GM18858 (cell line): ENCODE data around the gene MYH10.

Experiments used
- ATAC-seq: cut with Tn5 transposase; IDR thresholded peaks from one replicate; pipeline ENCODE4 v1.9.1; 2021; ENCODE audit not compliant: unreplicated experiment

The MYH10 gene

DNA sequence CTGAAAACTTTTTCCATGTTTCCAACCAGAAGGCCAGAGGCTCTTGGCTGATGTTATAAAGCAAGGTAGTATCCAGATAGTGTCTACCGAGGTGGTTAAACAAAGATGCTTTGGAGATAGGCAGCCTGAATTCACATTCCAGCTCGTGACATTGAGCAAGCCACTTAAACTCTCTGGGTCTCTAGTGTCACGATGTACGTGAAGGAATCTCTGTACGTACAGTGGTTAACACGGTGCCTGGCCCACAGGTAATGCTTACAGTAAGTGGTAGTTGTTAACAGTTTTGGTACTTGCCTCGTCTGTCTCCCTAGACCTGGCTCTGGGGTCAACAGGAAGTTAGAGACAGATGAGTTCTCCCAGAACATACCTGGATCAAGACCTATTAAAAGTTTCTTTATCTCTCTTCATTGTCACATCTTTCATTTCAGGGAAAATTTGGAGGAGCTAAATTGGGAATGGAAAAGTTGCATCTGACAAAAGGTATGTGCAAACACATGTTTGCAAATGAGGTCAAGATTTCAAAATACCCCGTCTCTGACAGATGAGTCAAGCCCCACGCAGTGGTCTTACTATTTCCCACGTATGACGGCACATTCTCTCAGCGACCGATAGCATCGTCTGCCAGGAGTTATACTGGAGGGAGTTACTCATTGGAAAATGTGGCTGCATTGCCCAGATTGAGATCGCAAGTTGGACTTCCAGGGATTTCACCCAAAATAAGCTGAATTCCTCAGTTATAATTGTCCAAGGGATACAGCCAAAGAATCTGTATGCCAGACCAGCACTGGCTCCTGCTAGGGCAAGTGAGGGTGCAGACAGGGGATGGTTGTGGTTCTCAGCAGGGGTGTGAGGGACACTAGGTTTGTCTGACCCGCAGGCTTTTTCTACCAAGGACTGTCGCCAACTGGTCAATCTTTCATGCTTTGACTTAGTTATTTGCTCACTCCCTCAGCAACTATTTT lies 18.9 kb upstream of the MYH10 start:
- ATAC-seq: no peak

DNA sequence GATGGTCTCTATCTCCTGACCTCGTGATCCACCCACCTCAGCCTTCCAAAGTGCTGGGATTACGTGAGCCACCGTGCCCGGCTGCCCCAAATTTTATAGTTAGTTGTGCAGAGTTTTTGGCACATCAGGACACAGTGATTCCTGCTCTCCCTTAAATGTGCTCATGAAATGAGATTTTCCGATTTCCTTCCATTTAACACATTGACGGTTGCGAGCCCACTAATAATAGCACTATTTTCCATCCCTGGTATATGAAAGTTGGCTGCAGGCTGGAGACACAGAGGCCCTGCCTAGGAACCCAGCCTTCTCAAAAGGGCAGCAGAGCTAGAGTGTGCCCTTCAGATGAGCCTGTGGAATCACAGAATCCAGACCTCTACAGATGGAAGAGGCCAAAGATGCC lies 17.4 kb upstream of the MYH10 start:
- ATAC-seq: no peak

DNA sequence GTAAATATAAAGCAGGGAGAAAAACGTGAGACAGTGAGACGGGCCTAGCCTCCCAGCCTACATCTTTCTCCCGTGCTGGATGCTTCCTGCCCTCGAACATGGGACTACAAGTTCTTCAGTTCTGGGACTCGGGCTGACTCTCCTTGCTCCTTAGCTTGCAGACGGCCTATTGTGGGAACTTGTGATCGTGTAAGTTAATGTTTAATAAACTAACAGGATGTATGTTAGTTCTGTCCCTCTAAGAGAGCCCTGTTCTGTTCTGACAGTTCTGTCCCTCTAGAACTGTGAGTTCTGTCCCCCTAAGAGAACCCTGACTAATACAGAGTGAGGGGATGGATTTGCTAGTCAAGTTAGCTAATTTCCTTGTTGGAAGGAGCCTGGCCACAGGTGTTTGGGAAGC lies 16.7 kb upstream of the MYH10 start:
- no peak for ATAC-seq

DNA sequence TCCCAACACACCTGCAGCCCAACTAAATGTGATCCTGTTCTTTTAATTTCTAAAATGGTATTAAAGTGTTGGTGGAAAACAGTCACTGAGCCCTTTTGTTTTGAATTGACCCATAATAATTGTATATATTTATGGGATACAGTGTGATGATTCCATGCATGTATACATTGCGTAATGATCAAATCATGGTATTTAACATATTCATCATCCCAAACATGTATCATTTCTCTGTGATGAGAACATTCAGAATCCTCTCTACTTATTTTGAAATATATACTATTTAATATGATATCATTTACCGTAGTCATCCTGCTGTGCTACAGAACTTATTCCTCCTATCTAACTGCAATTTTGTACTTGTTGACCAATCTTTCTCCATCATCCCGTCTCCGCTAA lies 14.0 kb upstream of the MYH10 start:
- no peak for ATAC-seq

DNA sequence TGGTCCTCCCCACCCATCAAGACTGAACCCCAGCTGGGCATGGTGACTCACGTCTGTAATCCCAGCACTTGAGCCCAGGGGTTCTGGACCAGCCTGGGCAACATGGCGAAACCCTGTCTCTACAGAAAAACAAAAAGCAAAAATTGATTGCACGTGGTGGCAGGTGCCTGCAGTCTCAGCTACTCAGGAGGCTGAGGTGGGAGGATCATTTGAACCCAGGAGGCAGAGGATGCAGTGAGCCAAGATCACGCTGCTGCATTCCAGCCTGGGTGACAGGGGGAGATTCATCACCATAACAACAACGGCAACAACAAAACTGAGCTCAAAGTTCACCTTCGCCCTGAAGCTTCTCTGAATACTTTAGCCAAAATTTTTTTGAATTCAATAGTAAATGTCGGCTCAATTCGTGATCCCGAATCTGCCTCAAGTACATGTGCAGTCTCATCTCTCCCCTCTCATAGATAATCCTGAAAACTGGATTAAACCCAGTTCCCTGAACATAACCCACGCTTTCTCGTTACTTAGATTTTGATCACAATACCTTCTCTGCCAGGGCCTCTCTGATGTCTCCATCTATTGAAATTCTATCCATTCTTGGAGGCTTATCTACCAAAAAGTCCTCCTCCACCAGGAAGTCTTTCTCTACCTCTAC lies 13.5 kb upstream of the MYH10 start:
- no peak for ATAC-seq

DNA sequence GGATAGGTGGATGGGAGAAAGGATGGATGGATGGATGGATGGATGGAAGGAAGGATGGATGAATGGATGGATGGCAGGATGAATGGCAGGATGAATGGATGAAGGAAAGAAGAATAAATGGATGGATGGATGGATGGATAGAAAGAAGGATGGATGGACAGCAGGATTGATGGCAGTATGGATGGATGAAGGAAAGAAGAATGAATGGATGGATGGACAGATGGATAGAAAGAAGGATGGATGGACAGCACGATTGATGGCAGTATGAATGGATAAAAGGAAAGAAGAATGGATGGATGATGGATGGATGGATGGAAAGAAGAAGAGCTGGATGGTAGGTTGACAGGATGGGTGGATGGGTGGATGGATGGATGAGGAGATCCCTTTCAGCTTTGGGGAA lies 9.2 kb upstream of the MYH10 start:
- ATAC-seq: no peak

DNA sequence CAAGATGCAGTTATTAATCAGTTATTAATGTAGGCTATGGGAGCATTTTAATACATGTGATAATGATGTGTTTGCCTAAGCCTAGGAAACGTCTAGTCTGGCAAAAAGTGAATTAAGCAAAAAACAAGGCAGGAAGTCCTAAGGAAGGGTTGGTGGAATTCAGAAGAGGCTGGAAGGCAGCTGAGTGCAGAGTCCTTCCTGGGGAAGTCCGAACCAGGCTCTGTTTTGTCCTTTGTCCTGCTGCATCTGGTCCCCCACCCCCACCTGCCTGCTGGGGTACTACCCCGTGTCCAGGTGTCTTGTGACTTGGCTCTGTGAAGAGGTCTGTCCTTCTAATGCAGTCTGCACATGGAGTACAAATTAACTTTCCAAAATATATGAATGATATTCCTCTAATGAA lies 1.5 kb upstream of the MYH10 start:
- no peak for ATAC-seq

DNA sequence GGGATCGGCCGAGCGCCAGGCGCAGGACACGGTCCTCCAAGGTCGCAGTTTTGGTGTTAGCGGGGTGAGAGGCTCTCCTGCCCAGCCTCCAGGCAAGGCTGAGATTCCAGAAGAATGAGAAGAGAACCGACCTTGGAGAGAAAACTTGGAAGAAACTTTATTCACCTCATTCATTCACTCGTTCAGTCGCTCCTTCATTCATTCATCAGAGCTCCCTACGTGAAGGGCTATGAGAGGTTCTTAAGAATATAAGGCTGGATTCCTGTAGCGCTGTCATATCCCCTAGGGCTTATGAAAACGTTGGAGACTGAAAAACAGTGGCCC lies 991 bp upstream of the MYH10 start:
- no peak for ATAC-seq

DNA sequence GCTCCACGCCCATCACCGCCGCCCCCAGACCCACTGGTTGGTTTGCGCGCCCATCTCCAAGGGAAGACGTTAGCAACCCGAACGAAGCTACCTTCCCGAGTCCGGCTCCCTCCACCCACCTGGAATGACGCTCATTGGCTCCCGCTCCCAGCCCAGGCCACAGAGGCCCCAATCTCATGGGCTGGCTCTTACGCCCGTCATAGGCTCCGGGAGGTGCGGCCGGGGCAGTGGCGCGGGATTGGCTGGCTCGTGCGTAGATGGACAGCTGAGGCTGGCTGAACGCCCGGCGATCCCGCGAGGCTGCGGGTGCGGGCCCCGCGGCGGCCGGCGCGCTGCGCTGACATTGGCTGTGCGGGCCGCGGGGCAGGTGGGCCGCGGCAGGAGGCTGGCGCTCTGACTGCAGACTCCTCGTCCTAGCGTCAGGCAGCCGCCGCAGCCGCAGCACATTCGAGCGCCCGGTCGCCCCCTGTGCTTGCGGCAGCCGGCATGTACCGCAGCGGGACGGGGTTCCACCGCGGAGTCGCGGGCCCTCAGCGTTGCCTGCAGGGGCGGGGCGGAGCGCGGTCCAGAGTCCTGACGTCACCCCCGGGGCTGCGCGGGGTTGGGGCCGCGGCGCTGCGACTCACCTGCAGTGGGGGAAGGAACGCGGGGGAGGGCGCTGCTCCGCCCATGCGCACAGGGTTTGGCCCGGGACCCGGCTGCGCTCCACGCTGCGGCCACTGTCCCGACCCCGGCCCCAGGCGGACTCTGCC lies 453 bp upstream of the MYH10 start:
- peak; percentile 85 for ATAC-seq

DNA sequence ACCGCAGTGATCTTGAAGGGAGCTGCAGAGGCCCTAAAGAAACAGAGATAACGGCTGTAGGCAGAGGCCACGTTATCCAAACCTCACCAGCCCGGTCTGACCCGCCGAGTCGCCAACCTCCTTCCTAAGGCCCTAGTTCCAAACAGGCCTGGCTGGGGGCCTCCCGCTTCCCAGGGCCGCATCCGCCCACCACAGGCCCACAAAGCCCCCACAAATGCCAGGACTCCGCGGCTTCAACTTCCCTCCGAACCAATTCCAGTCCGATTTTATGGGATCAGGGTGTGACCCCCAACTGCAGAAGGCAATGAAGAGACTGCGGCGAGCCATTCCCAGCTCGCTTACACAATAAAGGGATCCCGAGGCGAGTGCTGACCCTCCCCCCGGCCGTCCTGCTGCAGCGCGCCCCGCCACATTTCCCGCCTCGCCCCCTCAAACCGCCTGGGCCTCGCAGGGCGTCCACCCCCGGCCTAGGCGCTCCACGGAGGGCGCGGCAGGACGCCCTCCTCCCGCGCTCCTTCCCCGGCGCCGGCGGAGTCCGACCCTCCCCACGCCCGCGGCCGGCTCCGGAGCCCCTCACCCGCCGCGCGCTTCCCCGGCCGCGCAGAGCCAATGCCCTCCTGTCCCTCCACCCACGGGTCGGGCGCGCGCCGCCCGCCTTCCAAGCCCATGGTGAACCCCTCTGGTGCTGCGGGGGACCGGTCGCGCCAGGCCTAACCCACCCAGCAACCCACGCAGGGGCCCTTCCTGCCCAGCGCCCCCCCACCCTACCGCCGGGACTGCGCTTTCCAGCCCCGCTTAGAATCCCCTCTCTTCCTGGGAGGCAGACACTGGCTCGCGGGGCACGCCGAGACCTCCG lies 926 bp downstream of the MYH10 start:
- ATAC-seq: no peak

DNA sequence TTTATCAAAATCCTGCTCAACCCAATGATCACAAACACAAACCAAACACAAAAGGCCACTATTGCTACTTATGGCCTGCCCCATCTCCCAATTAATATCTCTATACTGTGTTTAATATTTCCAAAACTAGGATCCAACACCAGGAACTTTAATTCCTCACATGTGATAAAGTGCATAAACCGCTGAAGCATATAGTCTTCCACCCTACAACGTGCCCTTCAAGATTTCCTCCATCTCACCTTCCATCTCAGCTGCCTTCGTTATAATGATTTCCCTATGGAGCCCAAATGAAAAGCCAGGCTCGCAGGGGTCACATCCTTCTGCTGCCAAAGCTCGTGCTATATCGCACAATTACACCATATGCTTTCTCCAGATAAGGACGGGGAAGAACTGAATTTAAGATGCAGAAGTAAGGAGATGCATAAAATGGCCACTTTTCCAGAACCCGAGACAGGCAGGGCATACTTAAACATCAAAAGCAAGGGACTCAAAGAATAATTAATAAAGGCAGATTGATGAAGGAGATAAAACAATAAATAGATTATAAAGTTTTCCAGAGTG lies 1.8 kb downstream of the MYH10 start:
- no peak for ATAC-seq

DNA sequence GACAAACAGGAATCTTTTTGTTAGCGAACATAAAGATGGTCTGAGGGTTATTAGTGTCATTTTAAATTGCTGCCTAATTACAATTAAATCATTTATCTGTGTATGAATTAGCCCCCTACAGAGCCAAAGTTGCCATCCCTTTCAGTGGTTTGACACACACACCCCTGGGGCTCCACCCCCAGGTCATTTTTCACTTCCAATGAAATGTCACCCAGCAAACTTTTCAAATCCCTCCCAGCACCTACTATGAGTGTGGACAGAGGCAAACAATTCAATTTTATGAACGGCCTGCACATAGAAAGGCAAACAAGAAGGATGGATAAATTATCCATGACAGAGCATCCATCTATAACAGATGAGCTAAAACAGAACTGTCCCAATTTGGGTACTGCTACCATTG lies 2.4 kb downstream of the MYH10 start:
- no peak for ATAC-seq

DNA sequence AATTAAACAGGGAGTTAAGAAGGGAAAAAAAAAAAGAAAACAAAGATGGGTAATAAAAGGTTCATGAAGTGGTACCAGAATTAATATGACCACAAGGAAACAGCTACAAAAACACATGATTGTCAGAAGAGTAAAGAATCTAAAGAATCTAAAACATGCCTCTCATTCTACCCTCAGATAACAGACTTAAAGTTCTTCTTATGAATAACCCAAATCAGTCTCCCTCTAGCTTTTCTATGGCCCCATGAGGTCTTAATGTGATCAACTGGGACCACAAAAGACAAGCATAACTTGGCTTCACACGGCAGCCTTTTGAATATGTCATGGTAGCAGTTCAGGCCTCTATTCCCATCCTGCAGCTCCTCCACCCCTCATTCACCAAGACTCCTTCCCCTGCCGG lies 6.9 kb downstream of the MYH10 start:
- ATAC-seq: no peak

DNA sequence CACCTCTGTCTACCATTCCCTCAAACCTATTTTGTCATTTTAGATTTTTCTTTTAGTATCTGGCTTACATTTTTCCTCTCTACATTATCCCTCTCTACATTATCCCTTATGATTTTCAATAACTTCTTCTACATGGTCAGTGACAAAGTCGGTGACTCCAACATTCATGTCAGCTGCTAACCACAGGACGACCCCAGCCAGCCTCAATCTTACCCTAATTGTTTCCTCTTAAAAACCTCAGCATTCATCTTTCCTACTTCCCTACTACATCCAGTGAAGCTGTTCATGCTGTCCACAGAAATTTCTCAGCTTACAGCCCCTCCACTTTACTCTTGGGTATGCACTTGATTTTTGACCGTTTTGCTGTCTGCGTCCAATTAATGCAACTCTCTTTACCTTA lies 8.3 kb downstream of the MYH10 start:
- ATAC-seq: no peak

DNA sequence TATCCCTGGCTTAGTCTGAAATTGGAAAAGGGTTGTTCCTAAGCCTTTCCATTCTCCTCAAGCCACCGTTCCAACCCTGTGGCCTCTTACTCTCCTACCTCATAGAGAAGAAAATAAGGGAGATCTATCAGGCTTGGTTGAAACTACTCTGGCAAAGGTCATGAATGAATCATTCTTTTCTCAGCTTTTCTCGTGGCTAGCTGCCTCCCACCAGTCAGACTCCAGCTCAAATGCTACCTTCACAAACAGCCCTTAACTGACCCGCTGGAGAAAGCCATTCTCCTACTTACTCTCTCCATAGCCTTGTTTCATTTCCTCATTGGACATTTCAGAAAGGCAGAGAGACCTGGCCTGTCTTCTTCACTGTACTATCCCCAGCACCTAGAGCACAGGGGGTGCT lies 8.9 kb downstream of the MYH10 start:
- ATAC-seq: no peak

DNA sequence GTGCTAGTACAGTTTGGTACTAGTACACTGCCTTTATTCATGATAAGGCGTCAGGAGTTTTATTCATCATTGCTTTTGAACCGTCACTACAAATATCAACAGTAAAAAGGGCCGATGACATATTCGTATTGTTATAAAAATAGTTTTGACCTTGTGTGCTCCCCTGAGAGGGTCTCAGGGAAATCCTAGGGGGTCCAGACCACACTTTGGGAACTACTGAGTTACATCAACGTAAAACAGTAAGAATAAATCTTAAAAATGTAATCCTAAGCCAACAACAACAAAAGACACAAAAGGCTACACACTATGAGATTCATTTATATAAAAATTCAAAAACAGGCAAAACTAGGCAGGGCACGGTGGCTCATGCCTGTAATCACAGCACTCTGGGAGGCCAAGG lies 11.2 kb downstream of the MYH10 start:
- no peak for ATAC-seq

DNA sequence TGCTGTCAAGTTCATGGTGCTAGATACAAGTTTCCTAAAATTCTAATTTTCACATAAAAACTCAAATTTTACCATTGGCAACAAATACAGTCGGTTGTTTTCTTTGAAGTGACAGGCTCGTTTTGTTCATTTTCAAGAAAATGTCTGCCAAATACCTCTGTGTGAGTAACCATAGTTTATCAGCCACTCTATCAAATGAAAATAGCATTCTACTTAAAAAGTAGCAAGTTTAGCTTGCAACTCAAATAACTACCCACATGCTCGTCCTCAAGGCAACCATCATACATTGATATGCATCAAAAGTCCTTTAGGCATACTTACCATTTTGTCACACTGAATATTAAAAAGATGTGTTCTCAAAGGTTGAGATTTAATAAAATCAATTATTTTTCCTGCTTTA lies 11.7 kb downstream of the MYH10 start:
- ATAC-seq: no peak

DNA sequence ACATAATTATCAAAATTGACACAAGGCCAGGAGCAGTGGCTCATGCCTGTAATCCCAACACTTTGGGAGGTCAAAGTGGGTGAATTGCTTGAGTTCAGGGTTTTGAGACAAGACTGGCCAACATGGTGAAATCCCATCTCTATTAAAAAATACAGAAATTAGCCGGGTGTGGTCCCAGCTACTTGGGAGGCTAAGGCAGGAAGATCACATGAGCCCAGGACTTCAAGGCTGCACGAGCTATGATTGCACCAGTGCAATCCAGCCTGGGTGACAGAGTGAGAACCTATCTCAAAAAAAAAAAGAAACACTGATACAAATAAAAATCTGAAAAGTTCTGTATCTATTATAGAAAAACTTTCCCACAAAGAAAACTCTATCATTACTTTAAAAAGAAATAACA lies 15.5 kb downstream of the MYH10 start:
- no peak for ATAC-seq

DNA sequence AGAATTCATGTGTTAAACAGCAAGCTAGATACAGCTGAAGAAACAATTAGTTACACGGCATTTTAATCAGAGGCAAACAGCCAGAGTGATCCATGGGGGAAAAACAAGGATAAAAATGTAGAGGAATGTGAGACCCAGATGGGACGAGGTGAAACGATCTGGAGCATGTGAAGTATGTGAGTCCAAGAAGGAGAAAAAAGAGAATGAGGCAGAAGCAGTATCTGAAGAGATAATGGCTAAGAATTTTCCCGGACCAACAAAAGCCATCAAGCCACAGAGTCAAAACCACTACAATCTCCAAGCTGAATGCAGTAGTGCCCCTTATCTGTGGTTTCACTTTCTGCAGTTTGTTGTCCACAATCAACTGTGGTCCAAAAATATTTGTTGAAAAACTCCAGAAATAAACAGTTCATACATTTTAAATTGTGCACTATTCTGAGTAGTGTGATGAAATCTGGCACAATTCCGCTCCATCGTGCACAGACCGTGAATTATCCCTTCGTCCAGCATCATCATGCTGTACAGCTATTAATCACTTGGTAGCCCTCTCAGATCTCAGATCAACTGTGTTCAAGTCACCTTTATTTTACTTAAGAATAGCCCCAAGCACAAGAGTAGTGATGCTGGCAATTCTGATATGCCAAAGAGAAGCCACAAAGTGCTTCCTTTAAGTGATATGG lies 18.8 kb downstream of the MYH10 start:
- ATAC-seq: no peak

DNA sequence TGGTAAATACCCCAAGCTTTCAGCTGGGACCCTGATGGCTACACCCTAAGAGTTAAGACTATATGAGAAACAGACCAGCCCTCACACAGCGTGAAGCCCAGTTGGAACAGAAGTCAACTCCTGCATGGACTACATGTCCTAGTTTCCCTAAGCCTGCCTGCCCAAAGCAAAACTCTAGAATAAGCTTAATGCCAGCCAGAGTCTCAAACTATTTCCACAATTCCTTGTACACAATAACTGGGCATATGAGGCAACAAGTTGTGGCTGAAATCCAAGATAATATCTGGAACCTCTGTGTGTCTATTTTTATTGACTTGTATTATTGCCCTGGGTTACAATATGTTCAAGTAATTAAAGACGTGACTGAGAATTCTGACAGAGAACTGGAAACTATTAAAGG lies 19.4 kb downstream of the MYH10 start:
- no peak for ATAC-seq
